Posterior cingulate gyrus (tissue), 11 donors: Measurements from ENCODE around the gene KCNH5.

Source experiments
- DNase-seq, 10 donors: peaks; one replicate each; pipeline versions ENCODE4 v3.0.0 to v3.0.0-alpha.2; 2020 to 2021; ENCODE audit warnings: mixed read lengths in 3 of 10
- intact Hi-C: fragments of 100-400 bp; cut with DNase I; formaldehyde crosslinking; loops from one replicate; pipeline ENCODE4 v1.15.1; 2023

The KCNH5 gene

DNA sequence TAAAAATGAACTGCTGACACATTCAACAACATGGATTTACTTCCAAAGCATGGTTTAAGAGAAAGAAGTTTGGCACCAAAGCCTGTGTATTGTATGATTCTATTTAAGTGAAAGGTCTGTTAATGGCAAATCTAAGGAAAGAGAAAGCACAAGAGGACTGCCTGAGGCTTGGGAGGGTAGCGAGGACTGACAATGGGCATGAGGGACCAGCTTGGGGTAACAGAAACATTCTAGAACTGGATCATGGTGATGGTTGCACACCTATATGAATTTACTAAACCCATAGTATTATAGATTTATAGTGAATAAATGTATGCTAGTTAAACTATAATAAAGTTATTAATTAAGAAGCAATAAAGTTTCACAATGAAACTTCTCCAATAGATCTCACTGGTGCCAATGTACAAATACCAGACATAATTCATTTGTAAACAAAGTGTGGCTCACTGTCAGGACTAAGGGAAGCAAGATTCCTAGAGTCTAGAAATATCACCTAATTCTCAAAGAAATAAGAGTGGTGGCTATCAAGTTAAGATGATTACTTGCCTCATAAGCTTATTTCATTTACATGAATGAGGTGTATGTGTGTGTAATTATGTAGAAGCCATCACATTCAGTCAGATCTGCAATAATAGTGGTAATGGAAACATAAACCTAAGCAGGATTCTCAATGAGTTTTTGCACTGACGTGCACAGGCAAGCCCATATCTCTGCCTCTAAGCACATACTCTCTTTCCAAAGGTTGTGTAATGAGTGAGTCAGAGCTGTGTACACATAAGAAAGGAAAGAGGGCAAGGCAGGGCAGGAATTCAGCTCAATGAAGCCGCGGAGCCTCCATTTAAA, 353.4 kb downstream of the KCNH5 start:
- no peak for DNase-seq
- intact Hi-C loops: no loop called here

DNA sequence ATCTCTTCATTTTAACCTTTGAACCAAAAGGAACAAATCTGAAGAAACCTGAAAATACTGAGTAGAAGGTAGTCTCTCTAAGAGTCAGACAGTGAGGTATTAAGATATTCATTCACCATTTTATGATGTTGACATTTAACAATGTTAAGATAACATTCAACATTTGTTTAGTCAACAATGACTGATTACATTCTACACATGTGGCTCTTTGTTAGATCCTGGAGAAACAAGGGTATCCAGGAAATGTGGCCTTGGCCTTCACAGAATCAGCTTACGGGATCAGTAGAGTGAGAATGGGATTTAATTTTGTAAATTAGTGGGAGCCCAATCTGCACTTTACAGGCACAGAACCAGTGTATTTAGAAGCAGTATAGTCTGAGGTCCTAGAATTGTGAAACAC, 355.5 kb downstream of the KCNH5 start:
- intact Hi-C loops: no loop called here

DNA sequence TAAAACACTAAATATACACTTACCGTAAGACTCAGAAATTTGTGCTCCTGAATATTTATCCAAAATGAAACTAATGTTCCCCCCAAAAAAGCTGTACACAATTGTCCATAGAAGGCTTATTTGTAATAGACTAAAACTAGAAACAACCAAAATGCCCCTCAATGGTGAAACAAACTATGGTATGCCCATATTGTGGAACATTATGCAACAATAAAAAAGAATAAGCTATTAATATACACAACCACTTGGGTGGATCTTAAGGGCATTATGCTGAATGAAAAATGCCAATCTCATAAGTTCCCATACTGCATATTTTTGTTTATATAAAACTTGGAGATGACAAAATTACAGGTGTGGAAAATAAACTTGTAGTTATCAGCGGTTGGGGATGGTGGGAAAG, 357.4 kb downstream of the KCNH5 start:
- intact Hi-C loops: no loop called here
- DNase-seq: no peak

More for the DNA sequence above, 355.5 kb downstream of the KCNH5 start:
- no peak for DNase-seq

DNA sequence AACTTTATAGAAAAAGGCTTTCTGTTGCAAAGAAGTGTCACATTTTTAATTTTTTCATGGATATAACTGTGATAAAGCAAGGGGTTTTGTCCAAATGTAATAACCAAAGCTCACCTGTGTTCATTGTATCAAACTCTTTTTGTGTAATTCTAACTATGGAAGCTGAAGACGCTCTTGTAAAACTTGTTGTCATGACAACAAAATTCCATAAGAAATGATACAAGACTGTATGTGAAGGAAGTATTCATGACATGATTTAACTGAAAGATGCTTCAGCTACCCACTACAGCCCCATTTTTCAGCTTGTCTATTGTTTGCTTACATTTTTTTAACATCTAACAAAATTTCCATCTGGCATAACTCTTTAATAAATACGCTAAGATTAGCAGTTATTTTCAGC, 360.9 kb downstream of the KCNH5 start:
- no peak for DNase-seq
- intact Hi-C loops: no loop called here

DNA sequence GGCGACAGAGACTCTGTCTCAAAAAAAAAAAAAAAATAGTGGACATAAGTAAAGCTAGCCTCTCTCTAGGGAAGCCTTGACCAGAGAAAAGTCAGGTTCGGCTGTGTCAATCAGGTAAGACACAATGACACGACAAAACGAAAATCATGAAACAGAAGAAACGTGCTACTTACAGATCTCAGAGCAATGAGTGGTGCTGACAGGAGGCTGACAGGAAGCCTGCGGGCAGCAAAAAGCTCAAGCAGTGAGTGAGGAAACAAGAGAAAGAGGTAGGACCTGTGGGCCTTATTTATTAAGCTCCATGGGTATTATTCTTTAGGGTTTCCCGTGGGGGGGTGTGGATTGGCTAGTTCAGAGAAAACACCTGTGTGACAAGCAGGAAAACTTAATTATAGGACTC, 363.1 kb downstream of the KCNH5 start:
- DNase-seq: no peak
- intact Hi-C loops: no loop called here

DNA sequence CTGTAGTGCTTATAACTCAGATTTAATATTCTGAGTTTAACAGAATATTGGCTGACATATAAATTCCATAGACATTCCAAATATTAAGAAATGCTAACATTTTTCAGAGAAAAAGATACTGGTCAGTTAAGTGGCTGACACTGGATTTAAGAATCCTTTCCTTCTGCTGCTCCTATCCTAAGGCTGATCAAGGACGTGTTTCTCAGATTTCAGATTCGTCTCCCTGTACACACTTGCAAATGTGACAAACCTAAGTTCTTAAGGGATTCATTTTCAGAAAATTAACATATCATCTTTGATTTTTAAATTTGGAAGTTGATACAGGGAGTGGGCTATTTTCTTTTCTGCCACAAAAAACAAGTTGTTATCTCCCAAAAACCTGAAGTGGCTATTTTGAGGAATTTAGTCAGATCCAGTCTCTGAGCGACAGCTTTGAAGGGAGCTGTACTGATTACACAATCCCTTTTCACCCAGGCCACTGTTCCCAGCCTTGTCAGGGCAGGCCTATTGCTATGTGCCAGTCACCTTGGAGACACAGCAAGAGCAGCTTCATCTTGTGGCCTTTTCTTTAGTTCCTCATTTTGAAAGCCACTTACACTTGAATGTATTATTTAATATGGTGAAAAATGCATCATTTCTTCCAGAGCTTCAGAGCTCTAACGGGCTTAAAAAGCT, 370.6 kb downstream of the KCNH5 start:
- intact Hi-C loops: no loop called here
- no peak for DNase-seq

DNA sequence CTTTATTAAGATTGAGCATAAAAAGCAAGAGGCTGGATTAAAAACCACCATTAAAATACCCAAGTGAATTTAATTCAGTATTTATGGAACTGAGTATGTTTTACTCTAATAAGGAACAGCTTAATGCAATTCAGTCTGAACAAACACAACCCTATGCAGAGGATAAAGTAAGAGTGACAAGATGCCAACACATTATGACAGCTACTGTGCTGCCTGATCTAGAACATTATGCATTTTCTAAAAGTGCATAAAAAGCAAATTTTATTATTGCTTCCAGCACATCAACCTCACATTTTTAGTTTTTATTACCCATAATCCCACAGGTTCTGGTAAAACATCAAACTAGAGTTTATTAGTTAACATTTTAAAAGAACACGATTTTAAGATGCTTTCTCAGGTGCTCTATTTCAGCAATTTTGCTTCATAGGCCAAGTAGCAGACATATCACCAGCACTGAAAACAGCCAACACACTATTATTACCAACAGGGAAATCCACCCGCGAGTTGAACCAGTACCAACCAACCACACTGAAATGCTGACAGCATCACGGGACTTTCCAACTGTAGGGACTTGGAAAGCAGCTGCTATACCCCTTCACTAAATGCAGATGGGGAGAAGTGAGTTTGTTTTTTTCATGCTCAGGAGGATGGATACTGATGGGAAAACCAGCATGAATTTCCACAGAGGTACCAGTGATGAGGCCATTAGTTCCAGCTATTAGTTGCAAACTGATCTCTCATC, 372.1 kb downstream of the KCNH5 start:
- intact Hi-C loops: no loop called here
- no peak for DNase-seq

DNA sequence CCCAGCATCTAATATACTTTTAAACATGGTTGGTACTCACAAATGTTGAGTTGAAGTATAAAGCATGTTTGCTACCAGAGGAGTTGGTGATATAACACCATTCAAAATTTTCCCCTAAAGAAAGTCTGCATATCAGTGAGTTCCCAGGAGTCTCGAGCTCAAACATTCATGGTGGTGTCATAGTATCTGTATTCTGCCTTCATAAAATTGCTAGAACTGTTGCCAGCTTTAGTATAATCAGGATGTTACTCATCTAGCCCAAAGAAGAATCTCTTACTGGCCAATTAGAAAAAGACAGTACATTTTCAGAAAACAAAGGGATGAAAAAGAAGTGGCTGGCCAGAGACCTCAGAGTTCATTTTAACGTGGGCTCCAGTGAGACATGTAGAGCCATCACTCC, 374.7 kb downstream of the KCNH5 start:
- no peak for DNase-seq
- intact Hi-C loops: no loop called here

DNA sequence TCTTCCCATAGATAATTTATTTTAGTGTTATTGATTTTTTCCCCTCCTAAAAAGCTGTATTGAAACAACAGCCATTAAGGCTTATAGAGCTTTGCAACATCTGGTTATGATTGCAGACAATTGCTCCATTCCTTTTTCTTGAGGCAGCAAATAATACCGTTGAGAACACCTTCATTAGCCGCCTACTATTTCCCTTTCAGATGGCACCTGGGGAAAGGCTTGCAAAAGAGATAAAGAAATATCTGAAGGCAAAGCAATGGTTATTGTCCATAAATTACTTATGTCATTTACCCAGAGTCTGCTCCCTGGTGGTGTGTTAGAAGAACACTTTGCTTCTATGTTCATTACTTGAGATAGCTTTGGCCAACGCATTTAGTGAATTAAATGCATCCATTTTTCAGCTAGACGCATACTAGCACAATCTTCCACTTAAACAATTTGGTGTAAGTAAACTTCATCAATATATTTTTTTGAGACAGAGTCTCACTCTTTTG, 377.8 kb downstream of the KCNH5 start:
- intact Hi-C loops: no loop called here
- no peak for DNase-seq

DNA sequence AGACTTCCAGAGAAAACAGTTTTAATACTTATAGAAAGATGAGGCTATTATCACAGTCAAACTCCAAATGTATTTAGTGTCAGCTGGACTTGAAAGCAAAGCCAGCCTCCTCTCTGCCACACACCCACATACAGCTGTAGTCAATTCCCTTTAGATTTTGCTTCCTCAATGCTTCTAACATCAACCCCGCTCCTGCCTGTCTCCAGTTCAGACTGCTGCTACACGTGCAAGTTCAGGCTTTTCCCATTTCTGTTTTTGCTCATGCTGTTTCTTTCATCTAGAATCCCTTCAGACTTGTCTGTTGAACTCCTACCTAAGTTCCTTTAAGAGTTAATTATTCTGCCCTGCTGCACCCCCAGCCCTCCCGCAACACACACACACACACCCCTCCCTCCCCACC, 380.0 kb downstream of the KCNH5 start:
- intact Hi-C loops: no loop called here
- DNase-seq: no peak

DNA sequence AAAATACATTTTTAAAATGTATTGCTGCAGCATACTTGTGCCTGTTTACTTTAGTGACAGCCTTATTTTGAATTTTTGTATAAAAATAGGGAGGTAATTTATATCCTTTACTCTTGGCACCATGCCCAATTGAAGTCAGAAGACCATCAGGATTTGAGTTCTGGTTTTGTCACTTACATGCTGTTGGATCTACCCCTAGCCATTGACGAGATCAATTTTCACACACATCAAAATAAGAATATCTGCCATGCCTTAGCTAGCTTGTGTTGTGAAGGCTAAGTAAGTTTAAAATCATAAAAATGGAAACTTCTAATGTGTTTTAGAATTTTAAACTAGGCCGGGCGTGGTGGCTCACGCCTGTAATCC, 381.8 kb downstream of the KCNH5 start:
- intact Hi-C loops: no loop called here
- no peak for DNase-seq

DNA sequence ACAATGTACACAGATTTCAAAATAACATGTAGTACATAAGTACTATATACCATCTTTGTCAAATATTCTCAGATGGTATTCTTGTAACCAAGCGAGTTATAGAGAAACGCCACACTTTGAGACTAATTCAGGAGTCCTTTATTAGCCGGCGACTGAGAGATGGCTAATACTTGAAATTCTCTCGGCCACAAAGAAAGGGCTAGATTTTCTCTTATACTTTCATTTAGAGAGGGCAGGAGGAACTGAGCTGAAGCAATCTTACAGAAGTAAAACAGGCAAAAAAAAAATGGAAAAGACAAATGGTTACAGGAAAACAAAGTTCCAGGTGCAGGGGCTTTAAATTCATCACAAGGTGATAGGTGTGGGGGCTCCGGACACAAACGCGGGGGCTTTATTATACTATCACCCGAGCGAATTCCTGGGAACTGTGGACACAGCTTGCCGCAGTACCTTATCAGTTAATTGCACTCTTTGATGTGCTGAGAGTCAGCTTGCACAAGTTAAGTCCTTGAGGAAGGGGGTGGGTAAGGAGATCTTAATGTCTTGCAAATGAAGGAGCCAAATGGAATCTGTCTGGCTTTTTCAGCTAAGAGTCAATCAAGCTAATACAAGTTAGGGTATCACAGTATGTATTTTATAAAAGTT, 382.3 kb downstream of the KCNH5 start:
- intact Hi-C loops: no loop called here
- DNase-seq: no peak

DNA sequence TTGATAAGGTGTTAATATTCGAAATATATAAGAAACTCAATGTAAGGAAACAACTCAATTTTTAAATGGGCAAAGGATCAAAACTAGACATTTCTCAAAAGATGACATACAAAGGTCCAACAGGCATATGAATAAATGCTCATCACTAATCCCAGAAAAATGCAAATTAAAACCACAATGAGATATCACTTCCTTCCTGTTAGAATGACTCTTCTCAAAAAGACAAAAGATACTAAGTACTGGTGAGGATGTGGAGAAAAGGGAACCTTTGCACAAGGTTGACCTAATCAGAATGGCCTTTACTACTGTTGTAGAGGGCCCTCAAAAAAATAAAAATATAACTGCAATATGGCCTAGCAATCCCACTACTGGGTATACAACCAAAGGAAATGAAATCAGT, 383.4 kb downstream of the KCNH5 start:
- no peak for DNase-seq
- intact Hi-C loops: no loop called here

DNA sequence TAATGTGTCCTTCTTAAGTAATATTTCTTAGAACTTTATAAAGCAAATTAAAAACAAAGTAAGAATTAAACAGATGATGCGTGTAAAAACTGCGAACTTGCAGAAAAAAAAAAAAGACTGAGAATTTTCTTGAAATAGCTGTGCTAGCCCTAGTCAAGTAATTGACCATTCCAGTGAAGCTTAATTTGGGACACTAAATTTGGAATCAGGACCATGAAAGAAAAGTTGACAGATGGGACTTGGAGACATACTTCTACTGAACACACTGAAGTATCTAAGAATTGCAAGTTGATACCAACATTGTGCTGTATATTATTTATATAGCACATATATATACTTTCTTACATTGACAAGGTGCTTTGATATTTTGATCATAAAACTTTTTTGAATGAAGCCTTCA, 386.6 kb downstream of the KCNH5 start:
- DNase-seq: no peak
- intact Hi-C loops: no loop called here

DNA sequence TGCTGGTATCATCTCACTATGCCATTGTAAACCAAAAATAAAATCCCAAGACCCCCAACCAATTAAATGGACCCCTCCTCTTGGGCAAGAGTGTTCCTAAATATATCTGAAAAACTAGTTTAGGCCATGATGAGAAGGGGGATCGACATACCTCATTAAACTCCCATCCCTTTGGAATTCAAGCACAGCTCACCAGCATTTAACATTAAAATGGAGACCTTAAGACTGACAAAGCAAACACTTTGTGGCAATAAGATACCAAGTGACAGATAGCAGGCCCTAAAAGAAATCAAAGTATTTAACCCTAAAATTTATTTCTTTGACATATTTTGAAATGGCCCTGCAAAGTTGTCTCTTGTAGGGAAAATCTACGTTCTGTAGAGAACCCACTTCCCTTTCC, 387.9 kb downstream of the KCNH5 start:
- no peak for DNase-seq
- intact Hi-C loops: no loop called here

DNA sequence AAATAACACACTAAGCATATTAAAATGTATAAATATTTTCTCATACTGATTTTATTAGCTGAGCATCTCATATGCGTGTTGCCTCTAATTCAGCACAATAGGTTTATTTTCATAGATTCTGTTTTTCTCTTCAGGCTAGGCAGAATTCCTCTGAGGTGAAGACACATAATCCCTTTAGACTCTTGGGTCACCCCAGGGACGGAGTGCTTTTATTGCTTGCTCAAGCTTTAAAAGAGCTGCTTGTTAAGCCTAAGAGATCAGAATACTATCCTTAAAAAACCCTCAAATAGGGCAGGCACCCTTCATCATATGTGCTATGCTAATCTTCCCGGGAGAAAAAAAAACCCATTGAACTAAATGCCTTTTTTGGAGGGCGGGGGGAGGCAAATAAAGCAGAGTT, 390.1 kb downstream of the KCNH5 start:
- no peak for DNase-seq
- intact Hi-C loops: no loop called here

DNA sequence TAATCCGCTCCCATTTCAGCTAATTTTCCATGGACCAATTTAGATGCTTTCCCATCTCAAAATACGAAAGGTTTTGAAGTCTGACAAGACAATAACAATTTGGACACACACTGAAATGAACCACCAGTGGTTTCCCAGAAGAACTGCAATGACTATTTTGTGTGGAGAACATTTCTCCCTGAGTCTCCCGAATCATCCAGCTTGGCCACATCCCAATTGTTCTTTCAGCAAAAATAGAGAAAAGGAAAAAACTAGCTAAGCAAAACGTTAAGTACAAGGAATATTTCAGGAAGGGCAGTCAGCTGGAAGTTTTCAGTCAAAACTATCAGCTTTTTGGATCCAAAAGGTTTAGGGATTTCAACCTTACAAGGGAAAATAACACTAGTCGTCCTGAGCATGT, 390.6 kb downstream of the KCNH5 start:
- DNase-seq: no peak
- intact Hi-C loops: no loop called here
